ENCODE data around the gene SH3GL1.
A peak's percentile ranks its signal among the peaks of the same experiment; 100 is the strongest.

- TF ChIP-seq EZH2 (IDR thresholded peaks at IDR 0.05; ENCODE audit: borderline replicate concordance) = no peak
- no peak for TF ChIP-seq EZH2phosphoT487 (IDR thresholded peaks at IDR 0.05; ENCODE audit: low read depth, severe bottlenecking, unreplicated experiment)
- TF ChIP-seq CTCF (IDR thresholded peaks at IDR 0.05; ENCODE audit: poor library complexity) = peak; percentile 30
These were observed 30.5 kb downstream of the SH3GL1 start for GRCh38 chr19:4369888-4370260.

Measured in hepatocyte (in vitro differentiated cells).